HepG2 (cell line): Measurements from ENCODE around the gene SRRM3. TPM values are rescaled to one million over a fixed set of nuclear protein-coding genes. Genes with fewer than 3 reads are reported as not detected.

ENCODE experiments used
- BRD4 ChIP-seq: sonication (generic); formaldehyde crosslinking; IDR thresholded peaks from 2 replicates; pipeline ENCODE4 v1.4.0; 2020; ENCODE audit warnings: missing genetic modification reagents
- CEBPG ChIP-seq: IDR thresholded peaks from 2 replicates; pipeline ENCODE4 v1.6.1; 2016
- ERF ChIP-seq: IDR thresholded peaks from 2 replicates; pipeline ENCODE4 v1.6.1; 2018; ENCODE audit warnings: missing biosample characterization, missing genetic modification reagents
- HNRNPLL ChIP-seq: fragments of 200-400 bp; formaldehyde crosslinking; IDR thresholded peaks from 2 replicates; pipeline ENCODE4 v1.6.1; 2017; ENCODE audit warnings: mild to moderate bottlenecking, low read depth, low read length; ENCODE audit not compliant: poor library complexity, severe bottlenecking
- KAT7 ChIP-seq: IDR thresholded peaks from 2 replicates; pipeline ENCODE4 v1.6.1; 2018; ENCODE audit warnings: borderline replicate concordance, missing compliant biosample characterization
- KLF13 ChIP-seq: sonication (generic); formaldehyde crosslinking; IDR thresholded peaks from 2 replicates; pipeline ENCODE4 v1.4.0; 2020; ENCODE audit warnings: mild to moderate bottlenecking, missing genetic modification reagents
- LRRFIP1 ChIP-seq: sonication (generic); formaldehyde crosslinking; conservative IDR thresholded peaks from 2 replicates; pipeline ENCODE4 v1.4.0; 2020; ENCODE audit warnings: missing genetic modification reagents
- MEIS2 ChIP-seq: sonication (generic); formaldehyde crosslinking; IDR thresholded peaks from 2 replicates; pipeline ENCODE4 v1.9.0; 2021; ENCODE audit warnings: mild to moderate bottlenecking, missing genetic modification reagents
- MTA3 ChIP-seq: sonication (generic); formaldehyde crosslinking; IDR thresholded peaks from 2 replicates; pipeline ENCODE4 v1.4.0; 2020; ENCODE audit warnings: missing genetic modification reagents
- MYPOP ChIP-seq: sonication (generic); formaldehyde crosslinking; IDR thresholded peaks from 2 replicates; pipeline ENCODE4 v1.8.1; 2023; ENCODE audit warnings: mild to moderate bottlenecking, moderate library complexity, missing genetic modification reagents
- SIN3B ChIP-seq: fragments of 150-350 bp; IDR thresholded peaks from 2 replicates; pipeline ENCODE4 v1.6.1; 2014; ENCODE audit warnings: low read length
- SMAD9 ChIP-seq: sonication (generic); formaldehyde crosslinking; IDR thresholded peaks from 2 replicates; pipeline ENCODE4 v1.5.1; 2020; ENCODE audit warnings: mild to moderate bottlenecking, missing genetic modification reagents
- SP2 ChIP-seq: sonication (generic); formaldehyde crosslinking; IDR thresholded peaks from 2 replicates; pipeline ENCODE4 v1.5.1; 2020; ENCODE audit warnings: mild to moderate bottlenecking, missing genetic modification reagents
- U2AF1 ChIP-seq: fragments of 200-400 bp; formaldehyde crosslinking; optimal IDR thresholded peaks from 2 replicates; pipeline ENCODE3; 2017; ENCODE audit warnings: mild to moderate bottlenecking, low read depth, low read length
- U2AF2 ChIP-seq: fragments of 200-400 bp; formaldehyde crosslinking; IDR thresholded peaks from 2 replicates; pipeline ENCODE4 v1.6.1; 2017; ENCODE audit warnings: low read depth, mild to moderate bottlenecking, low read length
- ZNF263 ChIP-seq: sonication (generic); formaldehyde crosslinking; IDR thresholded peaks from 2 replicates; pipeline ENCODE4 v1.4.0; 2020; ENCODE audit warnings: missing genetic modification reagents
- ZNF296 ChIP-seq: sonication (generic); formaldehyde crosslinking; conservative IDR thresholded peaks from 2 replicates; pipeline ENCODE4 v1.5.0; 2020; ENCODE audit warnings: mild to moderate bottlenecking, missing genetic modification reagents
- ZNF605 ChIP-seq: sonication (generic); formaldehyde crosslinking; IDR thresholded peaks from 2 replicates; pipeline ENCODE4 v1.8.0; 2022; ENCODE audit warnings: mild to moderate bottlenecking, missing genetic modification reagents
- ZNF703 ChIP-seq: sonication (generic); formaldehyde crosslinking; IDR thresholded peaks from 2 replicates; pipeline ENCODE4 v1.5.1; 2020; ENCODE audit warnings: missing genetic modification reagents, mild to moderate bottlenecking, moderate library complexity, borderline replicate concordance
- ZNF800 ChIP-seq: sonication (generic); formaldehyde crosslinking; IDR thresholded peaks from 2 replicates; pipeline ENCODE4 v1.4.0; 2020; ENCODE audit warnings: missing genetic modification reagents
- polyA plus RNA-seq, 8 experiments: library from polyadenylated mRNA; depleted of rRNA in 3 of 8; stranded (reverse) in 7 of 8; unstranded in 1 of 8; fragments of >200 nt; fragmentation: Illumina TruSeq in 4 of 8; extraction: Trizol in 4 of 8; gene quantifications; 2 replicates each; pipeline versions ENCODE4 v1.2.1 to v1.2.3, GENCODE V29; 2011 to 2016; ENCODE audit warnings: low read depth in 4 of 8, missing spikeins in 1 of 8, mixed read lengths in 1 of 8; ENCODE audit not compliant: insufficient read depth in 1 of 8
- total RNA-seq, 5 experiments: library from RNA; depleted of rRNA; stranded (reverse); fragments of >200 nt; fragmentation: Illumina TruSeq; extraction: Trizol; gene quantifications; 2 replicates each; pipeline ENCODE4 v1.2.3, GENCODE V29; 2016; ENCODE audit warnings: low read depth in 1 of 5
- TF ChIP-seq, protein P1 (sequence below): sonication (generic); formaldehyde crosslinking; IDR thresholded peaks from 2 replicates; pipeline ENCODE4 v1.4.0; 2020; ENCODE audit warnings: low read depth, mild to moderate bottlenecking, missing genetic modification reagents
- TF ChIP-seq, protein P2 (sequence below): sonication (generic); formaldehyde crosslinking; IDR thresholded peaks from 2 replicates; pipeline ENCODE4 v1.8.0; 2022; ENCODE audit warnings: mild to moderate bottlenecking, missing genetic modification reagents, moderate library complexity

Gene SRRM3
- total and polyA plus RNA-seq, 2 of the 13 experiments (the other 11 are each of a cell fraction or from before 2014, with no cell fraction given) = 0.13 to 0.54 TPM

DNA sequence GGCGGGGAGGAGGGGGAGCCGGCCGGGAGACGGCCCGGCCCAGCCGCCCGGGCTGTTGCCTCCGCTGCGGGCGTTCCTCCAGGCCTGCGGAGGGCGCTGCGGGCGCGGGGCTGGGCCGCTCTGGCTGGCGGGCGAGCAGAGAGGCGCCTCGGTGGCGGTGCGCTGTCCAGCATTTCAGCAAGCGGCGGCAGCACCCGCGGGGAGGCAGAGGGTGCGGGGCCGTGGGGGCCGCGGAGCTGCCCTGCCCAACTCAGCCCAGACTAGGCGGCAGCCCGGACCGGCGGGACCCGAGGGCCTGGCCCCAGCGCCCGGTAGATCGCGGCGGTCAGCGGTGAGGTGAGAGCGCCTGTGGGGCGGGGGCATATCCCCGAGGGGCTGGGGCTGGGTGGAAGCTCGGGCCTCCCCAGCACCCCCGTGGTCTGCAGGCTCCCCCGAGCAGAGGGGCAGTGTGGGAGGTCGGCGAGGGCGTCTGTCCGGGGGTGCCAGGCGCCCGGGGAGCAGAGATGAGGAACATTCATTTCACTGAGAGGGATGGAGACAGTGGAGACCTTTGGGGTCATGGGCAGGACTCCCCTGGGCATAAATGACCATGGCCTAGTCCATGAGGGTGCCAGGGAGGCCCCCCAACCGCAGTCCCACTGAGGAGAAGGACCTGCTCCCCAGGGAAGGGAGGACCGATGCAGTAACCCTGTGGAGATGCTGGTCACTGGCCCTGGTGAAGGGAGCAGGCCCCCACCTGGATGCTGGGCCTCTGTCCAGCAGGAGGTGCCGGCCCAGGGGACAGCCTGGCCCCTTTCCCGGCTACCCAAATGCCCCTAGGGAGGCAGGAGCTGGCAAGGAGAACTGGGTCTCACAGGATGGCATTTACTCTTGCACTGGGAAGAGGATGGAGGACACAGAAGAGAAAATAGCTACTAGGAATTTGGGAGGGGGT, at the start of gene SRRM3 (continued):
- no peak for TF ChIP-seq MTA3 (CRISPR knock-in tag)
- no peak for TF ChIP-seq ZNF703 (CRISPR knock-in tag)
- TF ChIP-seq LRRFIP1 (CRISPR knock-in tag) = peak; percentile 93
- TF ChIP-seq ERF (CRISPR knock-in tag) = peak; percentile 99
- TF ChIP-seq, protein P1, sequence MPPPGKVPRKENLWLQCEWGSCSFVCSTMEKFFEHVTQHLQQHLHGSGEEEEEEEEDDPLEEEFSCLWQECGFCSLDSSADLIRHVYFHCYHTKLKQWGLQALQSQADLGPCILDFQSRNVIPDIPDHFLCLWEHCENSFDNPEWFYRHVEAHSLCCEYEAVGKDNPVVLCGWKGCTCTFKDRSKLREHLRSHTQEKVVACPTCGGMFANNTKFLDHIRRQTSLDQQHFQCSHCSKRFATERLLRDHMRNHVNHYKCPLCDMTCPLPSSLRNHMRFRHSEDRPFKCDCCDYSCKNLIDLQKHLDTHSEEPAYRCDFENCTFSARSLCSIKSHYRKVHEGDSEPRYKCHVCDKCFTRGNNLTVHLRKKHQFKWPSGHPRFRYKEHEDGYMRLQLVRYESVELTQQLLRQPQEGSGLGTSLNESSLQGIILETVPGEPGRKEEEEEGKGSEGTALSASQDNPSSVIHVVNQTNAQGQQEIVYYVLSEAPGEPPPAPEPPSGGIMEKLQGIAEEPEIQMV (CRISPR knock-in tag) = no peak; the same call in 1 of the 2 replicates
- no peak for TF ChIP-seq KLF13 (CRISPR knock-in tag)
- peak; percentile 33 for TF ChIP-seq HNRNPLL
- TF ChIP-seq CEBPG (CRISPR knock-in tag) = peak; percentile 32; the same call in 1 of the 2 replicates
- TF ChIP-seq, protein P2, sequence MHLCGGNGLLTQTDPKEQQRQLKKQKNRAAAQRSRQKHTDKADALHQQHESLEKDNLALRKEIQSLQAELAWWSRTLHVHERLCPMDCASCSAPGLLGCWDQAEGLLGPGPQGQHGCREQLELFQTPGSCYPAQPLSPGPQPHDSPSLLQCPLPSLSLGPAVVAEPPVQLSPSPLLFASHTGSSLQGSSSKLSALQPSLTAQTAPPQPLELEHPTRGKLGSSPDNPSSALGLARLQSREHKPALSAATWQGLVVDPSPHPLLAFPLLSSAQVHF (CRISPR knock-in tag) = peak; percentile 98
- peak; percentile 83 for TF ChIP-seq U2AF1
- TF ChIP-seq SMAD9 (CRISPR knock-in tag) = peak; percentile 60; the same call in 1 of the 2 replicates
- no peak for TF ChIP-seq ZNF296 (CRISPR knock-in tag)
- peak; percentile 75; the same call in 1 of the 2 replicates for TF ChIP-seq ZNF800 (CRISPR knock-in tag)
- no peak for TF ChIP-seq U2AF2
- peak; percentile 63; the same call in 1 of the 2 replicates for TF ChIP-seq BRD4 (CRISPR knock-in tag)
- TF ChIP-seq SIN3B = 0 out of 2 replicates have a peak, but pooled peaks have one; percentile 37
- TF ChIP-seq MYPOP (CRISPR knock-in tag) = peak; percentile 64
- TF ChIP-seq SP2 (CRISPR knock-in tag) = peak; percentile 52
- TF ChIP-seq KAT7 (CRISPR knock-in tag) = peak; percentile 92
- peak; percentile 69; the same call in 1 of the 2 replicates for TF ChIP-seq ZNF605
- TF ChIP-seq ZNF263 (CRISPR knock-in tag) = peak; percentile 69
- TF ChIP-seq MEIS2 (CRISPR knock-in tag) = peak; percentile 96
